HepG2 (cell line): ENCODE data around the gene KIF5B. TPM values are rescaled to one million over a fixed set of nuclear protein-coding genes. Genes with fewer than 3 reads are reported as not detected.

ENCODE experiments used
- ATAC-seq: fragments of 200-7000 bp; cut with Tn5 transposase; 3 replicates; pipeline ENCODE4 v1.9.1; 2020; ENCODE audit warnings: mild to moderate bottlenecking, moderate library complexity
- BruUV-seq: library from RNA; stranded (reverse); fragments of 400-500 nt; replicated peaks from 2 replicates; lab custom pipeline; 2021; lab: Mats Ljungman, UMichigan
- CTCF ChIA-PET: fragments of 300-600 bp; formaldehyde crosslinking; extraction: SDS; loops from one replicate; lab custom pipeline; 2021; ENCODE audit warnings: low total read pairs, inconsistent platforms, low intra/inter-chr PET ratio; lab: Yijun Ruan, JAX
- POLR2A ChIA-PET: fragments of 350-600 bp; sonication (Branson Sonifier 250); formaldehyde crosslinking; loops from one replicate; lab custom pipeline; 2020; ENCODE audit warnings: antibody characterized with exemption, inconsistent platforms; lab: Yijun Ruan, JAX
- DNase-seq: peaks from one replicate; pipeline ENCODE4 v3.0.0-alpha.2; 2015; ENCODE audit warnings: low spot score
- FAIRE-seq: peaks from 3 replicates; lab custom pipeline; 2011; peaks lifted over from hg19 to GRCh38; lab: Jason Lieb, UNC
- H2AFZ ChIP-seq: one replicate; pipeline ENCODE4 v1.6.1; 2011; ENCODE audit warnings: low read length, inconsistent platforms
- H3K27ac ChIP-seq: fragments of 300-600 bp; 3 replicates; pipeline ENCODE4 v1.8.0; 2011; ENCODE audit warnings: mixed run types, mild to moderate bottlenecking, mixed read lengths, low read length, inconsistent platforms; ENCODE audit not compliant: insufficient read depth; ENCODE audit errors: extremely low read length
- H3K27me3 ChIP-seq, 2 experiments: fragments of 200-600 bp in 1 of 2; 2 replicates in 1 of 2; 3 replicates in 1 of 2; pipeline versions ENCODE4 v1.6.0 to v1.8.0; 2011; ENCODE audit warnings: low read length in 2 of 2, mild to moderate bottlenecking in 2 of 2, moderate library complexity in 2 of 2, inconsistent platforms in 1 of 2; ENCODE audit not compliant: insufficient read depth in 2 of 2, control insufficient read depth in 1 of 2
- H3K36me3 ChIP-seq, 2 experiments: fragments of 200-600 bp in 1 of 2; replicated peaks in 1 of 2; 2 replicates in 1 of 2; 3 replicates in 1 of 2; pipeline versions ENCODE4 v1.5.1 to v1.8.0; 2011; ENCODE audit warnings: low read length in 2 of 2, inconsistent platforms in 1 of 2; ENCODE audit not compliant: insufficient read depth in 2 of 2, control insufficient read depth in 1 of 2
- H3K4me1 ChIP-seq: 2 replicates; pipeline ENCODE4 v1.5.1; 2012; ENCODE audit warnings: low read length, inconsistent platforms; ENCODE audit not compliant: insufficient read depth
- H3K4me2 ChIP-seq: 2 replicates; pipeline ENCODE4 v1.6.0; 2011; ENCODE audit warnings: low read depth, low read length, inconsistent platforms
- H3K4me3 ChIP-seq, 3 experiments: fragments of 200-600 bp in 1 of 3; sonication (generic), shearing (Covaris generic) in 1 of 3; replicated peaks in 1 of 3; 2 replicates each; pipeline ENCODE4 v1.5.1; 2011 to 2016; ENCODE audit warnings: low read length in 3 of 3, inconsistent platforms in 2 of 3, low read depth in 2 of 3, mild to moderate bottlenecking in 2 of 3, control low read depth in 1 of 3, mixed read lengths in 1 of 3; ENCODE audit not compliant: insufficient read depth in 1 of 3
- H3K79me2 ChIP-seq: one replicate; pipeline ENCODE4 v1.6.1; 2011; ENCODE audit warnings: low read length, inconsistent platforms; ENCODE audit not compliant: insufficient read depth
- H3K9ac ChIP-seq: 2 replicates; pipeline ENCODE4 v1.6.0; 2011; ENCODE audit warnings: mild to moderate bottlenecking, low read depth, low read length, inconsistent platforms; ENCODE audit not compliant: insufficient read depth
- H3K9me3 ChIP-seq: 2 replicates; pipeline ENCODE4 v1.5.1; 2012; ENCODE audit warnings: mild to moderate bottlenecking, low read length
- H4K20me1 ChIP-seq: 2 replicates; pipeline ENCODE4 v1.6.0; 2011; ENCODE audit warnings: inconsistent platforms, mild to moderate bottlenecking, low read length, moderate library complexity; ENCODE audit not compliant: insufficient read depth
- KDM6A ChIP-seq: IDR thresholded peaks from 2 replicates; pipeline ENCODE4 v1.6.1; 2016; ENCODE audit warnings: low read depth
- MNT ChIP-seq: fragments of 450-650 bp; IDR thresholded peaks from 2 replicates; pipeline ENCODE4 v1.6.1; 2016
- PBX3 ChIP-seq: sonication (generic); formaldehyde crosslinking; IDR thresholded peaks from 2 replicates; pipeline ENCODE4 v1.8.1; 2023; ENCODE audit warnings: missing genetic modification reagents, inconsistent platforms, borderline replicate concordance
- RXRA ChIP-seq: sonication (generic); formaldehyde crosslinking; IDR thresholded peaks from 2 replicates; pipeline ENCODE4 v1.5.1; 2020; ENCODE audit warnings: missing genetic modification reagents
- WGBS: methylation state at CpG from one replicate; pipeline ENCODE4 v1.1.6; 2017; ENCODE audit warnings: low lambda C conversion rate; 5-methylcytosine and 5-hydroxymethylcytosine counted together
- in situ Hi-C: cut with HindIII; loops from 2 replicates; pipeline ENCODE4 v1.10.0; 2017; ENCODE audit warnings: low pct_unique_long_range_greater_than_20kb; ENCODE audit not compliant: extremely low pct_ligation_motif_present
- intact Hi-C: fragments of 100-400 bp; cut with micrococcal nuclease; formaldehyde crosslinking; loops from one replicate; pipeline ENCODE4 v1.10.0; 2022; ENCODE audit not compliant: unreplicated experiment
- polyA plus RNA-seq, 8 experiments: library from polyadenylated mRNA; depleted of rRNA in 3 of 8; stranded (reverse) in 7 of 8; unstranded in 1 of 8; fragments of >200 nt; fragmentation: Illumina TruSeq in 4 of 8; extraction: Trizol in 4 of 8; gene quantifications; 2 replicates each; pipeline versions ENCODE4 v1.2.1 to v1.2.3, GENCODE V29; 2011 to 2016; ENCODE audit warnings: low read depth in 4 of 8, missing spikeins in 1 of 8, mixed read lengths in 1 of 8; ENCODE audit not compliant: insufficient read depth in 1 of 8
- total RNA-seq, 5 experiments: library from RNA; depleted of rRNA; stranded (reverse); fragments of >200 nt; fragmentation: Illumina TruSeq; extraction: Trizol; gene quantifications; 2 replicates each; pipeline ENCODE4 v1.2.3, GENCODE V29; 2016; ENCODE audit warnings: low read depth in 1 of 5

The KIF5B gene
- total and polyA plus RNA-seq, 2 of the 13 experiments (the other 11 are each of a cell fraction or from before 2014, with no cell fraction given) = 34.3 to 133 TPM

DNA sequence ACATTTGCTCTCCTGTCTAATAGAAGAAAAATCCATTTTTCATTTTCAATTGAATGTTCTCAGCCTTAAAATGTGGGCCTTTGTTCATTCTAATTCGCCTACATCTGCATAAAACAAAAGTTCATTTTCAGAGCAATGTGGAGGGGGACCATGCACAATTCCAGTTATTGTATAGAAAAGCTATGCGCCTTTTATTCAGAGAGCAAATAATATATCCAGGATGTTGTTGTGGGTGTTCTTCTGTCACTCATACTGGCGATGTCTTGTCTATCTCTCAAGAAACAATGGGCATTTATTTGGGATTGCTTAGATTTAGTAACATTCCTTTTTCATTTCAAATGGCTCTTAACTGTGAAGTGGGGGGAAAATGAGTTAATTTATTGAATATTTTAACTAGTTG lies 56.4 kb downstream of the KIF5B start:
- TF ChIP-seq RXRA (CRISPR knock-in tag) (no peak), PBX3 (CRISPR knock-in tag) (no peak)
- H3K79me2 ChIP-seq = no peaks in the 10 kb centered on the region
- DNase-seq (no peak), FAIRE-seq (no peak), ATAC-seq (no peak)
- 99% methylated on average over 3 of the region's 3 CpGs for WGBS
- intact Hi-C loops (no loop called here), in situ Hi-C loops (no loop called here)
- CTCF ChIA-PET = no interaction called here
- H3K4me2 ChIP-seq = no peak overlapping the region
- no peak overlapping the region for H2AFZ ChIP-seq
- H3K9me3 ChIP-seq = no peaks in the 10 kb centered on the region
- no peaks in the 10 kb centered on the region for H3K27me3 ChIP-seq
- no peaks in the 10 kb centered on the region; a peak in 1 of 5 replicates for H3K36me3 ChIP-seq
- H4K20me1 ChIP-seq = no peaks in the 10 kb centered on the region
- H3K27ac ChIP-seq = no peak overlapping the region
- BruUV-seq = no TSS peak
- no peak overlapping the region for H3K9ac ChIP-seq
- H3K4me1 ChIP-seq = 0 out of 2 replicates have a peak, but pooled peaks cover 9% of the 10 kb centered on the region
- H3K4me3 ChIP-seq = no peak overlapping the region
- POLR2A ChIA-PET = no interaction called here

- Histone ChIP-seq H3K36me3 (no peaks in the 10 kb centered on the region; a peak in 1 of 5 replicates), H3K4me1 (0 out of 2 replicates have a peak, but pooled peaks cover 4% of the 10 kb centered on the region), H4K20me1 (no peaks in the 10 kb centered on the region), H2AFZ (no peak overlapping the region), H3K9me3 (no peaks in the 10 kb centered on the region), H3K9ac (no peak overlapping the region), H3K27ac (no peak overlapping the region), H3K4me2 (no peak overlapping the region), H3K27me3 (no peaks in the 10 kb centered on the region), H3K4me3 (no peak overlapping the region), H3K79me2 (no peaks in the 10 kb centered on the region)
- DNase-seq (no peak), ATAC-seq (peak; percentile 16), FAIRE-seq (no peak)
- POLR2A ChIA-PET = no interaction called here
- CTCF ChIA-PET = no interaction called here
- WGBS = 70% methylated on average over 3 of the region's 3 CpGs
- intact Hi-C loops = no loop called here
- BruUV-seq = no TSS peak
- in situ Hi-C loops = no loop called here
- peak; percentile 72 for TF ChIP-seq MNT
- TF ChIP-seq KDM6A (CRISPR knock-in tag) = no peak
Measured at GRCh38 chr10:31999070-31999660, 57.1 kb downstream of the KIF5B start.
